ENCODE data around the gene SH3TC2. TPM values are rescaled to one million over a fixed set of nuclear protein-coding genes. Genes with fewer than 3 reads are reported as not detected.

Gene SH3TC2
- total RNA-seq, 2 donors from 2014 or later = 0.66 to 2.5 TPM

- Histone ChIP-seq H3K4me1 (no peaks in the 10 kb centered on the region), H3K36me3 (no peaks in the 10 kb centered on the region), H3K9me3 (no peaks in the 10 kb centered on the region), H3K4me3 (no peak overlapping the region), H3K9ac (ENCODE audit: low read depth in 2 of 2, low read length in 2 of 2) (no peak overlapping the region), H3K27ac (no peak overlapping the region), H3K27me3 (no peaks in the 10 kb centered on the region)
- no peak for DNase-seq
- intact Hi-C loops (cut with DNase I) = no loop called here
- no peak for TF ChIP-seq CTCF (IDR thresholded peaks at IDR 0.05)
These were observed 49.1 kb downstream of the SH3TC2 start for GRCh38 chr5:149013796-149014195.

GRCh38 chr5:149012350-149012749 is 50.5 kb downstream of the SH3TC2 start:
- no peak for TF ChIP-seq CTCF (IDR thresholded peaks at IDR 0.05)
- intact Hi-C loops (cut with DNase I) = no loop called here
- no peaks in the 10 kb centered on the region for H3K36me3 ChIP-seq
- H3K27me3 ChIP-seq = no peaks in the 10 kb centered on the region
- DNase-seq = no peak
- no peaks in the 10 kb centered on the region for H3K9me3 ChIP-seq
- H3K4me1 ChIP-seq = no peaks in the 10 kb centered on the region
- no peak overlapping the region for H3K27ac ChIP-seq
- no peak overlapping the region for H3K9ac ChIP-seq (ENCODE audit: low read depth in 2 of 2, low read length in 2 of 2)
- H3K4me3 ChIP-seq = no peak overlapping the region

- no peak for DNase-seq
- intact Hi-C loops (cut with DNase I) = no loop called here
These were observed 51.1 kb downstream of the SH3TC2 start for GRCh38 chr5:149011728-149012127.

GRCh38 chr5:149011084-149011483 is 51.8 kb downstream of the SH3TC2 start:
- Histone ChIP-seq H3K9ac (ENCODE audit: low read depth in 2 of 2, low read length in 2 of 2) (no peak overlapping the region), H3K27ac (no peak overlapping the region), H3K4me1 (no peaks in the 10 kb centered on the region)

More at GRCh38 chr5:149011728-149012127, 51.1 kb downstream of the SH3TC2 start:
- no peak overlapping the region for H3K9ac ChIP-seq (ENCODE audit: low read depth in 2 of 2, low read length in 2 of 2)
- no peak for TF ChIP-seq CTCF (IDR thresholded peaks at IDR 0.05)
- no peaks in the 10 kb centered on the region for H3K36me3 ChIP-seq
- no peaks in the 10 kb centered on the region for H3K4me1 ChIP-seq
- no peak overlapping the region for H3K4me3 ChIP-seq
- H3K9me3 ChIP-seq = no peaks in the 10 kb centered on the region
- H3K27ac ChIP-seq = no peak overlapping the region
- no peaks in the 10 kb centered on the region for H3K27me3 ChIP-seq

GRCh38 chr5:149007174-149007573 is 55.7 kb downstream of the SH3TC2 start:
- DNase-seq = no peak
- no peaks in the 10 kb centered on the region for H3K36me3 ChIP-seq
- no peak overlapping the region for H3K27ac ChIP-seq
- no peaks in the 10 kb centered on the region for H3K27me3 ChIP-seq
- no peaks in the 10 kb centered on the region for H3K4me1 ChIP-seq
- H3K9ac ChIP-seq (ENCODE audit: low read depth in 2 of 2, low read length in 2 of 2) = no peak overlapping the region
- intact Hi-C loops (cut with DNase I) = no loop called here
- H3K4me3 ChIP-seq = no peak overlapping the region
- no peaks in the 10 kb centered on the region for H3K9me3 ChIP-seq
- no peak for TF ChIP-seq CTCF (IDR thresholded peaks at IDR 0.05)

More at GRCh38 chr5:149011084-149011483, 51.8 kb downstream of the SH3TC2 start:
- no peak for DNase-seq
- Histone ChIP-seq H3K36me3 (no peaks in the 10 kb centered on the region), H3K9me3 (no peaks in the 10 kb centered on the region), H3K27me3 (no peaks in the 10 kb centered on the region), H3K4me3 (no peak overlapping the region)
- TF ChIP-seq CTCF (IDR thresholded peaks at IDR 0.05) = no peak
- intact Hi-C loops (cut with DNase I) = no loop called here

- intact Hi-C loops (cut with DNase I) = no loop called here
- no peaks in the 10 kb centered on the region for H3K36me3 ChIP-seq
- TF ChIP-seq CTCF (IDR thresholded peaks at IDR 0.05) = no peak
These were observed 56.4 kb downstream of the SH3TC2 start for GRCh38 chr5:149006426-149006825.

More at GRCh38 chr5:149006426-149006825, 56.4 kb downstream of the SH3TC2 start:
- H3K27ac ChIP-seq = no peak overlapping the region
- no peaks in the 10 kb centered on the region for H3K9me3 ChIP-seq
- H3K4me1 ChIP-seq = no peaks in the 10 kb centered on the region
- H3K27me3 ChIP-seq = no peaks in the 10 kb centered on the region
- H3K4me3 ChIP-seq = no peak overlapping the region
- DNase-seq = no peak
- no peak overlapping the region for H3K9ac ChIP-seq (ENCODE audit: low read depth in 2 of 2, low read length in 2 of 2)
